ENCODE data around the gene USP30.
"Not testable (repeated sequence)": the region's sequence is repeated elsewhere in the genome, so short reads cannot be mapped to it uniquely, and the experiment has no call there.

USP30 gene

DNA sequence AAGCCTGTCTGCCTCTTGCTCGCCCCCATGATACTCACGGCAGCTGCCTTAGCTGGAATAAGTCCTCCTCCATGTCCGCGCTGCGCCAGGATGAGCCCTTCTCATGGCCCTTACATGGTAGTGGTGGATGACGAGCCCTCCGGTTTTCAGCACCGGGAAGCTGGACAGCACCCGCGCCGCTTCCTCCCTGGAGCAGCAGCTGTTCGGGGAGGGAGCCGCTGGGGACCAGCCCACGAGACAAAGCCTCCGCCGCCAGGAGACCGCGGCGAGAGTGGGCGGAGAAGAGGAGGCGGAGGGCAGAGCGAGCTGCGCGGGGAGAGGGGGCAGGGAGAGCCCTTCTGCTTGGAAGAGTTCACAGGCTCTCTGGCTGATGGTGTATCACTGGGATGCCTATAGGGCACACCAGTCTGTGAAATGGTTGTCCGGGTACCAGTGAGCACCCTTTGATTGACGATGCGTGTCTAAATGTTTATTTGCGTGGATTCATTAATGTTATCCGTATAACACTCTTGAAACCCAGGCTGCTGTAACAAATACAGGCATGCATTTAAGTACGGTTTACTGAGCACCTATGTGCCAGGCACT lies 31.5 kb upstream of the USP30 start, which contains the start of gene SVOP:
Gene SVOP (minus strand): TSS at position 273 of the 585 bp plus-strand sequence. CDS start 200 bp downstream, at position 73.
- Histone ChIP-seq H3K9me3 (ENCODE audit: severe bottlenecking) (no peaks in the 10 kb centered on the region), H3K4me1 (ENCODE audit: insufficient read depth, poor library complexity, severe bottlenecking) (no peaks in the 10 kb centered on the region), H3K27me3 (ENCODE audit: insufficient read depth, poor library complexity, severe bottlenecking) (no peaks in the 10 kb centered on the region), H3K4me3 (ENCODE audit: severe bottlenecking) (no peak within 1 kb of the TSS), H3K27ac (ENCODE audit: poor library complexity, severe bottlenecking) (no peak within 1 kb of the TSS), H3K36me3 (ENCODE audit: low read depth) (no peaks in the 10 kb centered on the region)
- TF ChIP-seq, protein P1, sequence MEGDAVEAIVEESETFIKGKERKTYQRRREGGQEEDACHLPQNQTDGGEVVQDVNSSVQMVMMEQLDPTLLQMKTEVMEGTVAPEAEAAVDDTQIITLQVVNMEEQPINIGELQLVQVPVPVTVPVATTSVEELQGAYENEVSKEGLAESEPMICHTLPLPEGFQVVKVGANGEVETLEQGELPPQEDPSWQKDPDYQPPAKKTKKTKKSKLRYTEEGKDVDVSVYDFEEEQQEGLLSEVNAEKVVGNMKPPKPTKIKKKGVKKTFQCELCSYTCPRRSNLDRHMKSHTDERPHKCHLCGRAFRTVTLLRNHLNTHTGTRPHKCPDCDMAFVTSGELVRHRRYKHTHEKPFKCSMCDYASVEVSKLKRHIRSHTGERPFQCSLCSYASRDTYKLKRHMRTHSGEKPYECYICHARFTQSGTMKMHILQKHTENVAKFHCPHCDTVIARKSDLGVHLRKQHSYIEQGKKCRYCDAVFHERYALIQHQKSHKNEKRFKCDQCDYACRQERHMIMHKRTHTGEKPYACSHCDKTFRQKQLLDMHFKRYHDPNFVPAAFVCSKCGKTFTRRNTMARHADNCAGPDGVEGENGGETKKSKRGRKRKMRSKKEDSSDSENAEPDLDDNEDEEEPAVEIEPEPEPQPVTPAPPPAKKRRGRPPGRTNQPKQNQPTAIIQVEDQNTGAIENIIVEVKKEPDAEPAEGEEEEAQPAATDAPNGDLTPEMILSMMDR (IDR thresholded peaks at IDR 0.05; ENCODE audit: poor library complexity, severe bottlenecking) = no peak
- peak; percentile 68 for DNase-seq (ENCODE audit: low spot score)
- ATAC-seq (ENCODE audit: low read depth) = peak; percentile 93

DNA sequence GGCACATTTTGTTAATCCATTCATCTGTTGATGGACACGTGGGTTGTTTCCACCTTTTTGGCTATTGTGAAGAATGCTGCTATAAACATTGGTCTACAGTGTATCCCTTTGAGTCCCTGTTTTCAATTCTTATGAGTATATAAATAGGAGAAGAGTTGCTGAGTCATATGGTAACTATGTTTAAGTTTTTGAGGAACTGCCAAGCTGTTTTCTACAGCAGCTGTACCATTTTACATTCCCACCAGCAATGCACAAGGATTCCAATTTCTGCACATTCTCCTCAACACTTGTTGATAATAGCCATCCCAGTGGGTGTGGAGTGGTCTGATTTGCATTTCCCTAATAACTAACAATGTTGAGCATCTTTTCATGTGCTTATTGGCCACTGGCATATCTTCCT lies 24.6 kb upstream of the USP30 start:
- no peaks in the 10 kb centered on the region for H3K4me1 ChIP-seq (ENCODE audit: insufficient read depth, poor library complexity, severe bottlenecking)
- TF ChIP-seq, protein P1 (IDR thresholded peaks at IDR 0.05; ENCODE audit: poor library complexity, severe bottlenecking) = no peak
- H3K27ac ChIP-seq (ENCODE audit: poor library complexity, severe bottlenecking) = no peak overlapping the region
- no peaks in the 10 kb centered on the region for H3K36me3 ChIP-seq (ENCODE audit: low read depth)
- DNase-seq (ENCODE audit: low spot score) (no peak), ATAC-seq (ENCODE audit: low read depth) (no peak)
- H3K9me3 ChIP-seq (ENCODE audit: severe bottlenecking) = no peaks in the 10 kb centered on the region
- no peaks in the 10 kb centered on the region for H3K27me3 ChIP-seq (ENCODE audit: insufficient read depth, poor library complexity, severe bottlenecking)
- H3K4me3 ChIP-seq (ENCODE audit: severe bottlenecking) = no peak overlapping the region

DNA sequence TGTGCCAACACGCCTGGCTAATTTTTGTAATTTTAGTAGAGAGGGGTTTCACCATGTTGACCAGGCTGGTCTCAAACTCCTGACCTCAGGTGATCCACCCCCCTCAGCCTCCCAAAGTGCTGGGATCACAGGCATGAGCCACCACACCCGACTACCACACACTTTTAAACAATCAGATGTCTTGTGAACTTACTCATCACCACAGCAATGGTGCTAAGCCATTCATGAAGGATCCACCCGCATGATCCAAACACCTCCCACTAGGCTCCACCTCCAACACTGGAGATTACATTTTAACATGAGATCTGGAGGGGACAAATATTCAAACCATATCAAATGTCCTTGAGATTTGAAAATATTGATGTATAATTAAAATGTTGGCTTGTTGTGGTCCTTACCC lies 23.8 kb upstream of the USP30 start:
- not testable (repeated sequence) for H3K36me3 ChIP-seq (ENCODE audit: low read depth); H3K4me1 ChIP-seq (ENCODE audit: insufficient read depth, poor library complexity, severe bottlenecking); H3K27ac ChIP-seq (ENCODE audit: poor library complexity, severe bottlenecking); H3K9me3 ChIP-seq (ENCODE audit: severe bottlenecking); DNase-seq (ENCODE audit: low spot score); H3K4me3 ChIP-seq (ENCODE audit: severe bottlenecking); H3K27me3 ChIP-seq (ENCODE audit: insufficient read depth, poor library complexity, severe bottlenecking); ATAC-seq (ENCODE audit: low read depth)

DNA sequence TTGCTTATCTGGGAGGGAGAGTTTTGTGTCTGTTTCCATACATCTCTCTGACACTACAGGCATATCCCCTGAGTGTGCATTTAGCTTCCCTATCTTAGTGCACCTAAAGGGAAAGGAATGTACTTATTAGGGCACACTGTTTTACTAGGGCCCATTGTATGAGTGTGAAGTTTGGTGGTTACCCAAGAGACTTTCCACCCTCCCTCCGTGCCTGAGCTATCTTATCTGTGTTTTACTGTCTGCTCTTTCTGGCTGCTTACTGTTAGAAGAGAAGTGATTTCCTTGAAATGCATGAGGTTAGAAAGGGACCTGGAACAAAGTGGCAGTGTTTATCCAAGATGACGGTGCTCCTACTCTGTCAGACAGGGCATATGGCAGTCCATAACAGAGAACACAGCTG lies 23.0 kb upstream of the USP30 start:
- DNase-seq (ENCODE audit: low spot score) (no peak), ATAC-seq (ENCODE audit: low read depth) (no peak)
- H3K4me1 ChIP-seq (ENCODE audit: insufficient read depth, poor library complexity, severe bottlenecking) = no peaks in the 10 kb centered on the region
- TF ChIP-seq, protein P1 (IDR thresholded peaks at IDR 0.05; ENCODE audit: poor library complexity, severe bottlenecking) = no peak
- no peaks in the 10 kb centered on the region for H3K27me3 ChIP-seq (ENCODE audit: insufficient read depth, poor library complexity, severe bottlenecking)
- no peaks in the 10 kb centered on the region for H3K36me3 ChIP-seq (ENCODE audit: low read depth)
- H3K9me3 ChIP-seq (ENCODE audit: severe bottlenecking) = no peaks in the 10 kb centered on the region
- no peak overlapping the region for H3K4me3 ChIP-seq (ENCODE audit: severe bottlenecking)
- no peak overlapping the region for H3K27ac ChIP-seq (ENCODE audit: poor library complexity, severe bottlenecking)

DNA sequence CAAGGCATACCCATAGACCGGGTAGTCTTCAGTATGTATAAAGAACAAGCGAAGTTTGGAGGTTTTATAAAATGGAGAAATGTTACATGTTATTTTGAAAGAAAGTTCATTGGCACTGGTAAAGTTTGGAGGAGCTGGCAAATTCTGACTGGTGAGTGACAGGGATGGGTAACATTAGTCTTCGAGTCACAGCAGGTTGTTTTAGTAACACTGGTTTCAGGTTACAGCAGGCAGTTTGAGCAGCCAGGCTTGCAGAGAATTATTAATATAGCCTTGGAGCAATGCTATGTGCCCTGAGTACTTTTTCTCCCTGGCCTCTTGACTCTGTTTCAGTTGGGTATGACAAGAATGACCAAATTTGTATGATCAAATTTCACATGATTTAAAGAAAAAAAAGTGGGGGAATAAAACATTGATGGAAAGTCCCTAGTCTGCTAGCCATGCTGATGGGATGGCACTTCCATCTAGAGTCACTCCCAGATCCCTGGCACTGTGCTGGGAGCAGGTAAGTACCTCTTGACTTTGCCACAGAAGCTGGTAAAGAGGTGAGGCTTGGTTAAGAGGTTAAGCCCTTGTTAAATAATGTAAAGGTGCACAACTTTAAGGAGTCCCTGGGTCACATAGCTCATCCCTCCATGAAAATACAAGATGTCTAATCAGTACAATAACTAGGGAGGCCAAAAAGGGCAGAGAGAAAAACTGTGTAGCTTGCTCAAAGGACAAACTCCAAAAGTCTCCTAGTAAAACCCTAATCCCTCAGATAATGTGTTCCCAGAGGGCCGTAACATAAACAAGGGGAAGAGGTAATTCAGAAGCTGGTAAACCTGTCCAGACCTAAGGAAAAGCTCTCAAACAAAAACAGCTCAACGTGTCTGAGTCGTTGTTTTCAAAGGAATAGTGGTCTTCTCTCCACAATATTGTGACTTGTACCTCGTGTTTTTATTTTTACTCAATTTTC lies 18.9 kb upstream of the USP30 start:
- ATAC-seq (ENCODE audit: low read depth) (no peak), DNase-seq (ENCODE audit: low spot score) (no peak)
- H3K27ac ChIP-seq (ENCODE audit: poor library complexity, severe bottlenecking) = no peak overlapping the region
- H3K4me1 ChIP-seq (ENCODE audit: insufficient read depth, poor library complexity, severe bottlenecking) = no peaks in the 10 kb centered on the region
- H3K4me3 ChIP-seq (ENCODE audit: severe bottlenecking) = no peak overlapping the region
- no peaks in the 10 kb centered on the region for H3K27me3 ChIP-seq (ENCODE audit: insufficient read depth, poor library complexity, severe bottlenecking)
- no peaks in the 10 kb centered on the region for H3K9me3 ChIP-seq (ENCODE audit: severe bottlenecking)
- TF ChIP-seq, protein P1 (IDR thresholded peaks at IDR 0.05; ENCODE audit: poor library complexity, severe bottlenecking) = no peak
- H3K36me3 ChIP-seq (ENCODE audit: low read depth) = no peaks in the 10 kb centered on the region
